A673 (cell line): Measurements from ENCODE around the gene CHKB. TPM values are rescaled to one million over a fixed set of nuclear protein-coding genes. Genes with fewer than 3 reads are reported as not detected.

Source experiments
- BruUV-seq: library from RNA; stranded (reverse); fragments of 400-500 nt; replicated peaks from 2 replicates; lab custom pipeline; 2021; lab: Mats Ljungman, UMichigan
- CTCF ChIA-PET: fragments of 300-600 bp; sonication (Branson Sonifier 250); formaldehyde crosslinking; loops from one replicate; lab custom pipeline; 2022; ENCODE audit warnings: antibody characterized with exemption; lab: Charles Lee
- POLR2A ChIA-PET: fragments of 300-600 bp; sonication (Branson Sonifier 250); formaldehyde crosslinking; loops from one replicate; lab custom pipeline; 2022; ENCODE audit warnings: antibody characterized with exemption; ENCODE audit not compliant: low non-redundant PET; lab: Charles Lee
- DNase-seq: peaks from one replicate; pipeline ENCODE4 v3.0.0-alpha.2; 2015; ENCODE audit warnings: low spot score
- H3K27ac ChIP-seq: fragments of 200-600 bp; sonication (generic); 2 replicates; pipeline ENCODE4 v1.5.1; 2016; ENCODE audit warnings: mixed run types, low read depth, mild to moderate bottlenecking, mixed read lengths, antibody characterized with exemption, low read length; ENCODE audit not compliant: poor library complexity, severe bottlenecking
- H3K27me3 ChIP-seq: fragments of 200-600 bp; sonication (generic); replicated peaks from 2 replicates; pipeline ENCODE4 v1.6.1; 2017; ENCODE audit warnings: mixed run types, low read depth, mild to moderate bottlenecking, mixed read lengths, antibody characterized with exemption, low read length; ENCODE audit not compliant: insufficient read depth, poor library complexity
- H3K36me3 ChIP-seq: fragments of 200-600 bp; sonication (generic); 2 replicates; pipeline ENCODE4 v1.6.1; 2016; ENCODE audit warnings: mixed run types, mild to moderate bottlenecking, mixed read lengths, antibody characterized with exemption, low read length; ENCODE audit not compliant: insufficient read depth, poor library complexity, severe bottlenecking
- H3K4me1 ChIP-seq: fragments of 200-600 bp; sonication (generic); 2 replicates; pipeline ENCODE4 v1.6.1; 2017; ENCODE audit warnings: mixed run types, mild to moderate bottlenecking, mixed read lengths, antibody characterized with exemption, low read length; ENCODE audit not compliant: insufficient read depth, poor library complexity, severe bottlenecking
- H3K4me3 ChIP-seq: fragments of 200-600 bp; sonication (generic); 2 replicates; pipeline ENCODE4 v1.5.1; 2016; ENCODE audit warnings: low read depth, mixed run types, mild to moderate bottlenecking, mixed read lengths, low read length; ENCODE audit not compliant: poor library complexity, severe bottlenecking
- H3K9me3 ChIP-seq: fragments of 200-600 bp; sonication (generic); 2 replicates; pipeline ENCODE4 v1.6.1; 2016; ENCODE audit warnings: mixed run types, low read depth, mild to moderate bottlenecking, mixed read lengths, antibody characterized with exemption, low read length; ENCODE audit not compliant: poor library complexity, severe bottlenecking
- EZH2 ChIP-seq: fragments of 200-600 bp; sonication (generic); IDR thresholded peaks from 2 replicates; pipeline ENCODE4 v1.6.1; 2017; ENCODE audit warnings: borderline replicate concordance, low read depth, mild to moderate bottlenecking, mixed read lengths, antibody characterized with exemption, low read length; ENCODE audit not compliant: poor library complexity, severe bottlenecking
- intact Hi-C: fragments of 100-400 bp; cut with micrococcal nuclease; formaldehyde crosslinking; loops from one replicate; pipeline ENCODE4 v1.10.0; 2022; ENCODE audit not compliant: unreplicated experiment
- total RNA-seq: library from RNA; stranded (reverse); gene quantifications from 2 replicates; pipeline ENCODE4 v1.2.3, GENCODE V29; 2021
- TF ChIP-seq, protein P1 (sequence below): fragments of 300-800, 200-600 bp; sonication (generic); conservative IDR thresholded peaks from 2 replicates; pipeline ENCODE4 v1.5.1; 2017; ENCODE audit warnings: low read depth, mild to moderate bottlenecking, antibody characterized with exemption, low read length, moderate library complexity, mixed read lengths

Gene CHKB
- total RNA-seq, 1 experiment from 2014 or later = 47.6 TPM

GRCh38 chr22:50572965-50573364, 9.7 kb downstream of the CHKB start:
- intact Hi-C loops = no loop called here
- CTCF ChIA-PET = no interaction called here
- Histone ChIP-seq H3K27me3 (no peaks in the 10 kb centered on the region), H3K27ac (no peak overlapping the region), H3K4me3 (no peak overlapping the region), H3K4me1 (no peaks in the 10 kb centered on the region), H3K9me3 (no peaks in the 10 kb centered on the region), H3K36me3 (peaks cover 12% of the 10 kb centered on the region)
- no peak for DNase-seq
- no TSS peak for BruUV-seq
- POLR2A ChIA-PET = no interaction called here
- TF ChIP-seq, protein P1, sequence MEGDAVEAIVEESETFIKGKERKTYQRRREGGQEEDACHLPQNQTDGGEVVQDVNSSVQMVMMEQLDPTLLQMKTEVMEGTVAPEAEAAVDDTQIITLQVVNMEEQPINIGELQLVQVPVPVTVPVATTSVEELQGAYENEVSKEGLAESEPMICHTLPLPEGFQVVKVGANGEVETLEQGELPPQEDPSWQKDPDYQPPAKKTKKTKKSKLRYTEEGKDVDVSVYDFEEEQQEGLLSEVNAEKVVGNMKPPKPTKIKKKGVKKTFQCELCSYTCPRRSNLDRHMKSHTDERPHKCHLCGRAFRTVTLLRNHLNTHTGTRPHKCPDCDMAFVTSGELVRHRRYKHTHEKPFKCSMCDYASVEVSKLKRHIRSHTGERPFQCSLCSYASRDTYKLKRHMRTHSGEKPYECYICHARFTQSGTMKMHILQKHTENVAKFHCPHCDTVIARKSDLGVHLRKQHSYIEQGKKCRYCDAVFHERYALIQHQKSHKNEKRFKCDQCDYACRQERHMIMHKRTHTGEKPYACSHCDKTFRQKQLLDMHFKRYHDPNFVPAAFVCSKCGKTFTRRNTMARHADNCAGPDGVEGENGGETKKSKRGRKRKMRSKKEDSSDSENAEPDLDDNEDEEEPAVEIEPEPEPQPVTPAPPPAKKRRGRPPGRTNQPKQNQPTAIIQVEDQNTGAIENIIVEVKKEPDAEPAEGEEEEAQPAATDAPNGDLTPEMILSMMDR = no peak
- TF ChIP-seq EZH2 = no peak

- peaks cover 12% of the 10 kb centered on the region for H3K36me3 ChIP-seq
- no peaks in the 10 kb centered on the region for H3K27me3 ChIP-seq
- intact Hi-C loops = no loop called here
- no peaks in the 10 kb centered on the region for H3K4me1 ChIP-seq
- POLR2A ChIA-PET = no interaction called here
- BruUV-seq = no TSS peak
- H3K4me3 ChIP-seq = no peak overlapping the region
- H3K9me3 ChIP-seq = no peaks in the 10 kb centered on the region
- H3K27ac ChIP-seq = no peak overlapping the region
- CTCF ChIA-PET = no interaction called here
- TF ChIP-seq, protein P1 = no peak
- TF ChIP-seq EZH2 = no peak
- DNase-seq = no peak
Measured at GRCh38 chr22:50571264-50572175, 11.1 kb downstream of the CHKB start.

- Histone ChIP-seq H3K4me3 (no peak overlapping the region), H3K9me3 (no peaks in the 10 kb centered on the region), H3K4me1 (no peaks in the 10 kb centered on the region), H3K27ac (no peak overlapping the region), H3K27me3 (no peaks in the 10 kb centered on the region), H3K36me3 (peaks cover 12% of the 10 kb centered on the region)
- CTCF ChIA-PET = no interaction called here
- no peak for TF ChIP-seq EZH2
- TF ChIP-seq, protein P1 = no peak
- POLR2A ChIA-PET = no interaction called here
- DNase-seq = no peak
- BruUV-seq = no TSS peak
- intact Hi-C loops = no loop called here
Measured at GRCh38 chr22:50570861-50571260, 11.8 kb downstream of the CHKB start.
